Left renal pelvis (tissue), 4 donors: ENCODE data around the gene LYPD6. TPM values are rescaled to one million over a fixed set of nuclear protein-coding genes. Genes with fewer than 3 reads are reported as not detected.

Experiments
- DNase-seq, 4 donors: peaks; one replicate each; pipeline ENCODE4 v3.0.0-alpha.2; 2013; ENCODE audit warnings: low read depth in 4 of 4, low spot score in 3 of 4
- polyA plus RNA-seq, 4 donors: library from polyadenylated mRNA; unstranded; fragments of 120-200 nt; gene quantifications; one replicate each; pipeline ENCODE4 v1.2.1, GENCODE V29; 2013; ENCODE audit not compliant: insufficient read length in 4 of 4

Gene LYPD6
- polyA plus RNA-seq, 4 donors = 13.5 to 25.4 (median 17.4) TPM

- no peak for DNase-seq
Measured at GRCh38 chr2:149446748-149447147, 116.4 kb downstream of the LYPD6 start.

GRCh38 chr2:149448315-149448714 is 117.9 kb downstream of the LYPD6 start:
- DNase-seq = no peak

GRCh38 chr2:149449017-149449416 is 118.6 kb downstream of the LYPD6 start:
- no peak for DNase-seq

- no peak for DNase-seq
Measured at GRCh38 chr2:149451417-149452165, 121.2 kb downstream of the LYPD6 start.

GRCh38 chr2:149456285-149456684 is 125.9 kb downstream of the LYPD6 start:
- no peak for DNase-seq

- DNase-seq = no peak
Measured at GRCh38 chr2:149458502-149458901, 128.1 kb downstream of the LYPD6 start.

- no peak for DNase-seq
Measured at GRCh38 chr2:149463328-149464002, 133.1 kb downstream of the LYPD6 start.

GRCh38 chr2:149464396-149464795 is 134.0 kb downstream of the LYPD6 start:
- DNase-seq = no peak

- DNase-seq = no peak
Measured at GRCh38 chr2:149465873-149466272, 135.5 kb downstream of the LYPD6 start.

GRCh38 chr2:149466635-149467034 is 136.2 kb downstream of the LYPD6 start:
- DNase-seq = peak in 1 of 4 donors; percentile 11

- DNase-seq = peak in 2 of 4 donors; percentile 25 to 48
Measured at GRCh38 chr2:149467436-149467835, 137.0 kb downstream of the LYPD6 start.

GRCh38 chr2:149468636-149469035 is 138.2 kb downstream of the LYPD6 start:
- DNase-seq = no peak

- DNase-seq = no peak
Measured at GRCh38 chr2:149470046-149470445, 139.7 kb downstream of the LYPD6 start.

- no peak for DNase-seq
Measured at GRCh38 chr2:149472413-149472812, 142.0 kb downstream of the LYPD6 start.

- DNase-seq = no peak
Measured at GRCh38 chr2:149473068-149473467, 142.7 kb downstream of the LYPD6 start.

- DNase-seq = no peak
Measured at GRCh38 chr2:149473521-149473920, 143.1 kb downstream of the LYPD6 start.

GRCh38 chr2:149483004-149483605 is 152.7 kb downstream of the LYPD6 start:
- no peak for DNase-seq

GRCh38 chr2:149486664-149487063 is 156.3 kb downstream of the LYPD6 start:
- no peak for DNase-seq

GRCh38 chr2:149487189-149487588 is 156.8 kb downstream of the LYPD6 start:
- no peak for DNase-seq

GRCh38 chr2:149488706-149489440 is 158.5 kb downstream of the LYPD6 start:
- no peak for DNase-seq

- DNase-seq = no peak
Measured at GRCh38 chr2:149489452-149489851, 159.1 kb downstream of the LYPD6 start.
